Testis (tissue), 2 donors: ENCODE data around the gene GIPC3.
"Not testable (repeated sequence)": the region's sequence is repeated elsewhere in the genome, so short reads cannot be mapped to it uniquely, and the experiment has no call there.

Experiments
- CTCF ChIP-seq, 3 experiments: fragments of 450-650 bp in 2 of 3; fragments of 200-600 bp in 1 of 3; sonication (generic) in 1 of 3; IDR thresholded peaks; one replicate each; pipeline ENCODE4 v1.5.1; 2016 to 2019; ENCODE audit warnings: antibody characterized with exemption in 3 of 3, mild to moderate bottlenecking in 2 of 3, moderate library complexity in 1 of 3
- POLR2A ChIP-seq: fragments of 450-650 bp; IDR thresholded peaks from one replicate; pipeline ENCODE4 v1.6.1; 2017; ENCODE audit warnings: antibody characterized with exemption, mild to moderate bottlenecking, moderate library complexity

DNA sequence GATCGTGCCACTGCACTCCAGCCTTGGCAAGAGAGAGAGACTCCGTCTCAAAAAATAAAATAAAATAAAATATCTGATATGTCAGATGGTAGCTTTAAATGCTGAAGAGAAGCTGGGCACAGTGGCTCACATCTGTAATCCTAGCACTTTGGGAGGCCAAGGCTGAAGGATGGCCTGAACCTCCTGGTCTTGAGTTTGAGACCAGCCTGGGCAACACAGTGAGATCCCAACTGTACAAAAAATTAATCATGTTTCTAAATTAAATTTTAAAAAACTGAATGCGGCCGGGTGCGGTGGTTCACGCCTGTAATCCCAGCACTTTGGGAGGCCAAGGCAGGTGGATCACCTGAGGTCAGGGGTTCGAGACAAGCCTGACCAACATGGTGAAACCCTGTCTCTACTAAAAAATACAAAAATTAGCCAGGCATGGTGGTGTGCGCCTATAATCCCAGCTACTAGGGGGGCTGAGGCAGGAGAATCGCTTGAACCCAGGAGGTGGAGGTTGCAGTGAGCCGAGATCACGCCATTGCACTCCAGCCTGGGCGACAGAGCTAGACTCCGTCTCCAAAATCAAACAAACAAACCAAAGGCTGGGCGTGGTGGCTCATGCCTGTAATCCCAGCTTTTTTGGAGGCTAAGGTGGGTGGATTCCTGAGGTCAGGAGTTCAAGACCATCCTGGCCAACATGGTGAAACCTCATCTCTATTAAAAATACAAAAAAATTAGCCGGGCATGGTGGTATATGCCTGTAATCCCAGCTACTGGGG lies 1.1 kb upstream of the GIPC3 start:
- not testable (repeated sequence) for TF ChIP-seq POLR2A; CTCF (IDR thresholded peaks at IDR 0.05)
